Stimulated activated CD4-positive, alpha-beta T cell treated with anti-CD3 and anti-CD28 coated beads, Interleukin-12 subunit alpha, Interleukin-12 subunit beta, amount 100 ng/mL, for 48 hours (primary cell): ENCODE results near the gene ZNF66.
A peak's percentile ranks its signal among the peaks of the same experiment; 100 is the strongest.
"Not testable (repeated sequence)": the region's sequence is repeated elsewhere in the genome, so short reads cannot be mapped to it uniquely, and the experiment has no call there.

Experiments used
- DNase-seq, 3 donors: peaks; one replicate each; pipeline ENCODE4 v3.0.0-alpha.2; 2020; ENCODE audit warnings: low read depth in 2 of 3, low spot score in 1 of 3

ZNF66 gene

DNA sequence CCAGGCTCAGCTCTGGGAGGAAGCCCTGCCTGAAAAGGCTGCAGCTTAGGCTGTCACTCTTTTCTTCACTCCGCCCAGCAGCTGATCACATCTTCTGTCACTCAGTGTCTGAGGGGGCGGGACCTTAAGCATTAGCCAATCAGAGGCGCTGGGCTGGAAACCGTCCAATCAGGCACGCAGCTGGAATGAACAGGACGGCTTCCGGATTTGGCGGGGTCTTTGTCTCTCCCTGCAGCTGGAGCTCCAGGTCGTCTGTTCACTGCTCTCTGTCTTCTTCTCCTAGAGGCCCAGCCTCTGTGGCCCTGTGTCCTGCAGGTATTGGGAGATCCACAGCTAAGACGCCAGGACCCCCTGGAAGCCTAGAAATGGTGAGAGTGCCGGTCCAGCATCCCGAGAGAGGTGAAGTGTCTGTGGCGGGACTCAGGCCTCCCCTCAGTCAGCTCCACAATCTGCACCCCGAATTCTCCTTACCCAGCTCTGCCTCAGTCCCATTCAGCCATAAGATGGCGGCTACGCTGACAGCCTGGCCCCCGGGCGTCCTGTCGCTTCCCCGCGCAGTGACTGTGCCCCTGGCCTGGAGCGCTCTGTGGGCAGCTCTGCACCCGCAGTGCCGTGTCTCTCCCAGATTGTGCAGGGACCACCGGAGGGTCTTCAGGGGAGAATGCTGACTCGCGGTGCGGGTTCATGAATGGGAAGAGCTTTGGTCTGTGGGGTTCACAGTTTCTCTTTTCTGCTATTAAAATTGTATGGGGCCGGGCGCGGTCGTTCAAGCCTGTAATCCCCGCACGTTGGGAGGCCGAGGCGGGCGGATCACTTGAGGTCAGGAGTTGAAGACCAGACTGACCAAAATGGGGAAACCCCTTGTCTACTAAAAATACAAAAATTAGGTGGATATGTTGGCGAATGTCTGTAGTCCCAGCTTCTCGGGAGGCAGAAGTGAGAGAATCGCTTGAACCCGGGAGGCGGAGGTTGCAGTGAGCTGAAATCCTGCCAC is at the start of gene ZNF66:
ZNF66 (plus strand) TSS at position 222 of the 994 bp plus-strand sequence; CDS start at position 366, 144 bp downstream.
- DNase-seq = peak; percentile 91 to 95 (median 93)

DNA sequence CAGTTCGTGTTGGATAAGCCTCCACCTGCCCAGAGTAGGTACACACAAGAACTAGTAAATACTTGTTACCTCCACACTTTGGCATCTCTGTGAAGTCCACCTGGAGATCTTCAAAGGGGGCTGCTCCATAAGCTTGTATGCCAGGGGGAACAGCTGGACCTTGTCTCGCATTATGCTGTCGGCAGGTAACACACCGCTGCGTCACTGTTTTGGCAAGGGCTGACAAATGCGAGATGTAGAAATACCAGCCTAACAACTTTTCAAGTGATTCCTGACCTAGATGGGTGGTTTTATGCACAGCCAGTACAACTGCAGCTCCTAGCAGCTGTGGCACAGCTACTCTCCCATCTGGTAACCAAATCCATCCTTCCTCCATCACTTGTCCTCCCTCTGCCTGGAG is 25.9 kb upstream of the ZNF66 start:
- not testable (repeated sequence) for DNase-seq

DNA sequence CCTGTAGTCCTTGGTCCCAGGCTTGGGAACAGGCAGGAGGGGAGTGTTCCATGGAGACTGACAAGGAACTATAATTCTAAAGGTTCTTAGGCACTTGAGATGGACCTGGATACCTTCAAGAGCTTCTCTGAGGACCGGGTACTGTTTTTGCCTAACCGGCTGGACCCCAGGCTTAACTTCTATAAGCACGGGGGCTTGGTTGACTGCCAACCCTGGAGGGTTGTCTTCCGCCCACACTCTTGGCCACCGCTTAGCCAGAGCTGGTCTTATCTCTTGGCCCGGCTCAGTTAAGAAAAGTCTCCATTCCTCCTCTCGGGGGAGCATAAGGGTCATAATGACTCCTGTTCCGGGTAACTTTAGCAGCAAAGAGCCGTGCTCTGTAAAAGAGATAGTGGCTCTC is 23.8 kb upstream of the ZNF66 start:
- not testable (repeated sequence) for DNase-seq

DNA sequence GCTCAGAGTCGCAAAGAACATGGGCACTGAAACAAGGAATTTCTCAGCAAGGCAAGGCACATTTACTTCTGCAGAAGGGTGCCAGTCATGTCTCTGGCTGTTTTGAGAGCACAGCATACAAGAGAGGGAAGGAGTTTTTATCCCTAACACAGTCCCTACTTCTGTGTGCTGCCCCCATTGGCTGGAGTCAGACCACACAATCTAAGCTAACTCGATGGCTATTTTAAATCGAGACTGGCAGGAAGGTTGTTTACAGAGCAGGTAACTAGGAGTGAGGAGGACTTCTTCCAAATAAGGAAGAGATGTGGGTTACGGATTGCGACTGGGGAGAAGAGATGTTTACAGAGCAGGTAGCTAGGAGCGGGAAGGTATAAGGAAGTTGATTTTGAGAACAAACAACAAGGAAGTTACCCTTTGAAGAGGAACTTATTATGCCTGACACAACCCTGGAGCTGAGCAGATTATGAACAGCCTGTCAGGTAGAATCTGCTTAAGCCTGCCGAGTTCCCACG is 6.8 kb upstream of the ZNF66 start:
- DNase-seq = not testable (repeated sequence)

DNA sequence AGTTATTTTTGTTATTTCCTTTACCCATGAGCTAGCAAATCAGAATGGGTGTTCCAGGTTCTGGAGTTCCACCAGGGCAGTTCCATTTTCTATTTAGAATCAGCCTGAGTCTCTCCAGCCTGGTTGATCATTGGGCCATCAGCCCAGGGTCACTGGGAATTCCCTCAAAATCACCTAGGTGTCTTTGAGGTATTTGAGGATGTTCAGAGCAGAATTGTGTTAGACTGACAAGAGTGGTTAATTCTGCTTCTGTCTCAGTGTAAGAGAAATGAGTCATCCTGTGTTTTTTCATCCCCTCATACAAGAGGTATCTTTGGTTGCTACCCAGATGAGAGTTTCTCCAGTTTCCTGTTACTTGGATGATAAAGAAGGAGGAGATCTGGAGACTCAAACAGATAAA is 11.7 kb downstream of the ZNF66 start:
- DNase-seq = no peak

DNA sequence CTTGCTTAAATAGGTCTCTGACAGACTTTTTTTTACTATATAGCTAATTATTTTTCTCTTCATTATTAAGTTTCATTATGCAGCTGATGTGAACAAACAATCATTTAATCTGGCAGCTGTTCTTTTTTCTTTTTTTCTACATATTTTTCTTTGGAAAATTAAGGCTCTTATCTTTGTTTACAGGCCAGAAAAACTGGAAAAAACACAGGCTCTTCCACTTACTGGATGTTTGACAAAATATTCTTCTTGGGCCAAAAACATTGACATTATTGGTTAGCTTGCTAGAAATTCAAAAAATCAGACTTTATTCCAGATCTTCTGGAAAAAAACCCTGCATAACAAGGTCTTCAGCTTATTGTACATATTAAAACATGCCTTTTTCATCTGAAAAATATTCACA is 15.7 kb downstream of the ZNF66 start:
- DNase-seq = no peak

DNA sequence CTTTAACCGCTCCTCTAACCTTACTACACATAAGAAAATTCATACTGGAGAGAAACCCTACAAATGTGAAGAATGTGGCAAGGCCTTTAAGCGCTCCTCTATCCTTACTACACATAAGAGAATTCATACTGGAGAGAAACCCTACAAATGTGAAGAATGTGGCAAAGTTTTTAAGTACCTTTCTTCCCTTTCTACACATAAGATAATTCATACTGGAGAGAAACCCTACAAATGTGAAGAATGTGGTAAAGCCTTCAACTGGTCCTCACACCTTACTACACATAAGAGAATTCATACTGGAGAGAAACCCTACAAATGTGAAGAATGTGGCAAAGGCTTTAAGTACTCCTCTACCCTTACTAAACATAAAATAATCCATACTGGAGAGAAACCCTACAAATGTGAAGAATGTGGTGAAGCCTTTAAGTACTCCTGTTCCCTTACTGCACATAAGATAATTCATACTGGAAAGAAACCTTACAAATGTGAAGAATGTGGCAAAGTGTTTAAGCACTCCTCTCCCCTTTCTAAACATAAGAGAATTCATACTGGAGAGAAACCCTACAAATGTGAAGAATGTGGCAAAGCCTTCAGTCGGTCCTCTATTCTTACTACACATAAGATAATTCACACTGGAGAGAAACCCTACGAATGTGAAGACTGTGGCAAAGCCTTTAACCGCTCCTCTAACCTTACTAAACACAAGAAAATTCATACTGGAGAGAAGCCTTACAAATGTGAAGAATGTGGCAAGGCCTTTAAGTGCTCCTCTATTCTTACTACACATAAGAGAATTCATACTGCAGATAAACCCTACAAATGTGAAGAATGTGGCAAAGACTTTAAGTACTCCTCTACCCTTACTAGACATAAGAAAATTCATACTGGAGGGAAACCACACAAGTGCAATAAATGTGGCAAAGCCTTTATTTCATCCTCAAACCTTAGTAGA is 30.5 kb downstream of the ZNF66 start:
- not testable (repeated sequence) for DNase-seq

DNA sequence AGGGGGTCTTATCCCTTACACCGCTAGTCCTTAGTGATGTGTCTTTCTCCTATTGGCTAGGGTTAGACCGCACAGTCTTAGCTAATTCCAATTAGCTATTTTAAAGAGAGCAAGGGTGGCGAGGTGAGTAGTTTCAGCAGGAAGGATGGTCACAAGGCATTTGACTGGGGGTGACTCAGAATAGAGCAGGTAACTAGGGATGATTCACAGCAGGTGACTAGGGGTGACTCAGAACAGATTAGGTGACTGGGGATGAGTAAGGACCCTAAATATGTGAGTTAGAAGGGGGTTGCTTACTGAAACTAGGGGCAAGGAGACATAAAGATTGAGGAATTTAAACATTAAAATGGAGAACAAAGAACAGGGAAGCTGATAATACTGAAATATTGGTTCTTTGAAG is 64.3 kb downstream of the ZNF66 start:
- DNase-seq = no peak
